A673 (cell line): ENCODE measurements around the gene CRADD. TPM values are rescaled to one million over a fixed set of nuclear protein-coding genes. Genes with fewer than 3 reads are reported as not detected.

Source experiments
- BruUV-seq: library from RNA; stranded (reverse); fragments of 400-500 nt; replicated peaks from 2 replicates; lab custom pipeline; 2021; lab: Mats Ljungman, UMichigan
- CTCF ChIA-PET: fragments of 300-600 bp; sonication (Branson Sonifier 250); formaldehyde crosslinking; loops from one replicate; lab custom pipeline; 2022; ENCODE audit warnings: antibody characterized with exemption; lab: Charles Lee
- POLR2A ChIA-PET: fragments of 300-600 bp; sonication (Branson Sonifier 250); formaldehyde crosslinking; loops from one replicate; lab custom pipeline; 2022; ENCODE audit warnings: antibody characterized with exemption; ENCODE audit not compliant: low non-redundant PET; lab: Charles Lee
- DNase-seq: peaks from one replicate; pipeline ENCODE4 v3.0.0-alpha.2; 2015; ENCODE audit warnings: low spot score
- H3K27ac ChIP-seq: fragments of 200-600 bp; sonication (generic); 2 replicates; pipeline ENCODE4 v1.5.1; 2016; ENCODE audit warnings: mixed run types, low read depth, mild to moderate bottlenecking, mixed read lengths, antibody characterized with exemption, low read length; ENCODE audit not compliant: poor library complexity, severe bottlenecking
- H3K27me3 ChIP-seq: fragments of 200-600 bp; sonication (generic); replicated peaks from 2 replicates; pipeline ENCODE4 v1.6.1; 2017; ENCODE audit warnings: mixed run types, low read depth, mild to moderate bottlenecking, mixed read lengths, antibody characterized with exemption, low read length; ENCODE audit not compliant: insufficient read depth, poor library complexity
- H3K36me3 ChIP-seq: fragments of 200-600 bp; sonication (generic); 2 replicates; pipeline ENCODE4 v1.6.1; 2016; ENCODE audit warnings: mixed run types, mild to moderate bottlenecking, mixed read lengths, antibody characterized with exemption, low read length; ENCODE audit not compliant: insufficient read depth, poor library complexity, severe bottlenecking
- H3K4me1 ChIP-seq: fragments of 200-600 bp; sonication (generic); 2 replicates; pipeline ENCODE4 v1.6.1; 2017; ENCODE audit warnings: mixed run types, mild to moderate bottlenecking, mixed read lengths, antibody characterized with exemption, low read length; ENCODE audit not compliant: insufficient read depth, poor library complexity, severe bottlenecking
- H3K4me3 ChIP-seq: fragments of 200-600 bp; sonication (generic); 2 replicates; pipeline ENCODE4 v1.5.1; 2016; ENCODE audit warnings: low read depth, mixed run types, mild to moderate bottlenecking, mixed read lengths, low read length; ENCODE audit not compliant: poor library complexity, severe bottlenecking
- H3K9me3 ChIP-seq: fragments of 200-600 bp; sonication (generic); 2 replicates; pipeline ENCODE4 v1.6.1; 2016; ENCODE audit warnings: mixed run types, low read depth, mild to moderate bottlenecking, mixed read lengths, antibody characterized with exemption, low read length; ENCODE audit not compliant: poor library complexity, severe bottlenecking
- CTCF ChIP-seq: fragments of 300-800, 200-600 bp; sonication (generic); conservative IDR thresholded peaks from 2 replicates; pipeline ENCODE4 v1.5.1; 2017; ENCODE audit warnings: low read depth, mild to moderate bottlenecking, antibody characterized with exemption, low read length, moderate library complexity, mixed read lengths
- EZH2 ChIP-seq: fragments of 200-600 bp; sonication (generic); IDR thresholded peaks from 2 replicates; pipeline ENCODE4 v1.6.1; 2017; ENCODE audit warnings: borderline replicate concordance, low read depth, mild to moderate bottlenecking, mixed read lengths, antibody characterized with exemption, low read length; ENCODE audit not compliant: poor library complexity, severe bottlenecking
- intact Hi-C: fragments of 100-400 bp; cut with micrococcal nuclease; formaldehyde crosslinking; loops from one replicate; pipeline ENCODE4 v1.10.0; 2022; ENCODE audit not compliant: unreplicated experiment
- total RNA-seq: library from RNA; stranded (reverse); gene quantifications from 2 replicates; pipeline ENCODE4 v1.2.3, GENCODE V29; 2021

CRADD gene
- total RNA-seq, 1 experiment from 2014 or later, result 9.1 TPM

GRCh38 chr12:93766796-93767523 lies 89.8 kb downstream of the CRADD start:
- DNase-seq, result peak; percentile 74
- H3K36me3 ChIP-seq, result no peaks in the 10 kb centered on the region
- CTCF ChIA-PET, result interaction anchor here (0.5 to 3.8 kb wide), 8 partner anchors 72 to 339 kb away, joined by 3 to 52 read pairs (median 4); no protein-coding TSS in a partner anchor
- H3K9me3 ChIP-seq, result no peaks in the 10 kb centered on the region
- BruUV-seq, result no TSS peak
- H3K27me3 ChIP-seq, result no peaks in the 10 kb centered on the region
- TF ChIP-seq EZH2 (no peak), CTCF (peak; percentile 77)
- intact Hi-C loops, result loop anchor here (1.0 to 10.0 kb wide), 4 partner anchors 196 to 335 kb away; no protein-coding TSS in a partner anchor
- peaks cover 16% of the 10 kb centered on the region for H3K4me1 ChIP-seq
- POLR2A ChIA-PET, result interaction anchor here (0.6 kb wide), 1 partner anchor 324 kb away, joined by 4 read pairs; no protein-coding TSS in a partner anchor
- no peak overlapping the region for H3K27ac ChIP-seq
- no peak overlapping the region for H3K4me3 ChIP-seq

- no peaks in the 10 kb centered on the region for H3K27me3 ChIP-seq
- TF ChIP-seq EZH2, result no peak
- TF ChIP-seq CTCF, result peak; percentile 8; the same call in 1 of the 2 replicates
- H3K9me3 ChIP-seq, result no peaks in the 10 kb centered on the region
- CTCF ChIA-PET, result interaction anchor here (0.6 to 3.8 kb wide), 7 partner anchors 72 to 338 kb away, joined by 3 to 52 read pairs (median 3); no protein-coding TSS in a partner anchor
- POLR2A ChIA-PET, result no interaction called here
- H3K36me3 ChIP-seq, result no peaks in the 10 kb centered on the region
- H3K27ac ChIP-seq, result no peak overlapping the region
- intact Hi-C loops, result loop anchor here (1.0 to 10.0 kb wide), 4 partner anchors 197 to 335 kb away; no protein-coding TSS in a partner anchor
- H3K4me3 ChIP-seq, result no peak overlapping the region
- H3K4me1 ChIP-seq, result peaks cover 16% of the 10 kb centered on the region
- peak; percentile 26 for DNase-seq
- no TSS peak for BruUV-seq
Measured at GRCh38 chr12:93767524-93767863, 90.3 kb downstream of the CRADD start.

- CTCF ChIA-PET, result no interaction called here
- H3K4me1 ChIP-seq, result peaks cover 28% of the 10 kb centered on the region
- H3K27me3 ChIP-seq, result no peaks in the 10 kb centered on the region
- no peak overlapping the region for H3K27ac ChIP-seq
- H3K9me3 ChIP-seq, result no peaks in the 10 kb centered on the region
- TF ChIP-seq EZH2, result no peak
- TF ChIP-seq CTCF, result no peak
- POLR2A ChIA-PET, result no interaction called here
- BruUV-seq, result no TSS peak
- H3K4me3 ChIP-seq, result no peak overlapping the region
- H3K36me3 ChIP-seq, result no peaks in the 10 kb centered on the region
- intact Hi-C loops, result no loop called here
- no peak for DNase-seq
Measured at GRCh38 chr12:93772003-93772700, 95.0 kb downstream of the CRADD start.
